Stimulated activated CD8-positive, alpha-beta memory T cell treated with anti-CD3 and anti-CD28 coated beads, Interleukin-7, amount 100 ng/mL, for 1 hour (primary cell): ENCODE data around the gene KNSTRN.

Experiments
- DNase-seq, 2 donors: peaks; one replicate each; pipeline ENCODE4 v3.0.0-alpha.2; 2020; ENCODE audit warnings: low read depth in 2 of 2

Gene KNSTRN

GRCh38 chr15:40382580-40383456 lies at the start of gene KNSTRN:
TSS of gene KNSTRN (plus strand) at chr15:40382721. CDS start at chr15:40382836, 115 bp downstream.
- peak; percentile 81 to 86 for DNase-seq

GRCh38 chr15:40333922-40334492 lies 48.5 kb upstream of the KNSTRN start:
- no peak for DNase-seq

GRCh38 chr15:40334541-40334940 lies 48.0 kb upstream of the KNSTRN start:
- DNase-seq: no peak

GRCh38 chr15:40334941-40335795 lies 47.4 kb upstream of the KNSTRN start:
- DNase-seq: no peak

- no peak for DNase-seq
These were observed 46.4 kb upstream of the KNSTRN start for GRCh38 chr15:40335938-40336743.

- DNase-seq: no peak
These were observed 45.8 kb upstream of the KNSTRN start for GRCh38 chr15:40336744-40337122.

GRCh38 chr15:40337597-40337996 lies 44.9 kb upstream of the KNSTRN start:
- DNase-seq: no peak

GRCh38 chr15:40338041-40338657 lies 44.4 kb upstream of the KNSTRN start:
- peak; percentile 44 to 53 for DNase-seq

GRCh38 chr15:40338921-40339620 lies 43.5 kb upstream of the KNSTRN start:
- no peak for DNase-seq

- DNase-seq: no peak
These were observed 42.9 kb upstream of the KNSTRN start for GRCh38 chr15:40339621-40339945.

GRCh38 chr15:40340038-40340739 lies 42.3 kb upstream of the KNSTRN start:
- no peak for DNase-seq

GRCh38 chr15:40340740-40341400 lies 41.7 kb upstream of the KNSTRN start, which contains the start of gene CCDC9B:
TSS of gene CCDC9B (minus strand) at chr15:40340939. CDS start at chr15:40340819, 120 bp downstream.
- no peak for DNase-seq

- DNase-seq: no peak
These were observed 39.9 kb upstream of the KNSTRN start for GRCh38 chr15:40342416-40343320.

- DNase-seq: no peak
These were observed 39.0 kb upstream of the KNSTRN start for GRCh38 chr15:40343512-40343911.

- no peak for DNase-seq
These were observed 38.3 kb upstream of the KNSTRN start for GRCh38 chr15:40344217-40344616.

- DNase-seq: peak in 1 of 2 donors; percentile 41
These were observed 37.8 kb upstream of the KNSTRN start for GRCh38 chr15:40344631-40345120.

GRCh38 chr15:40345225-40345866 lies 37.2 kb upstream of the KNSTRN start:
- DNase-seq: no peak
